KMS-11 (cell line): Measurements from ENCODE around the gene CRB1.

Experiments
- H2AFZ ChIP-seq: fragments of 200-600 bp; sonication (generic); 2 replicates; pipeline ENCODE4 v1.6.1; 2016; ENCODE audit warnings: antibody characterized with exemption, mixed run types, low read depth
- H3K27ac ChIP-seq: fragments of 200-600 bp; sonication (generic); 2 replicates; pipeline ENCODE4 v1.6.1; 2016; ENCODE audit warnings: mild to moderate bottlenecking, mixed run types
- H3K27me3 ChIP-seq: fragments of 200-600 bp; sonication (generic); 2 replicates; pipeline ENCODE4 v1.6.1; 2017; ENCODE audit warnings: mild to moderate bottlenecking, low read depth, mixed run types, moderate library complexity; ENCODE audit not compliant: insufficient read depth
- H3K36me3 ChIP-seq: fragments of 200-600 bp; sonication (generic); 2 replicates; pipeline ENCODE4 v1.6.1; 2017; ENCODE audit warnings: mild to moderate bottlenecking, mixed run types; ENCODE audit not compliant: insufficient read depth
- H3K4me1 ChIP-seq: fragments of 200-600 bp; sonication (generic); 2 replicates; pipeline ENCODE4 v1.6.1; 2016; ENCODE audit warnings: mild to moderate bottlenecking, low read depth, mixed run types; ENCODE audit not compliant: poor library complexity, severe bottlenecking
- H3K4me2 ChIP-seq: fragments of 200-600 bp; sonication (generic); 2 replicates; pipeline ENCODE4 v1.7.0; 2016; ENCODE audit warnings: mild to moderate bottlenecking, mixed run types
- H3K4me3 ChIP-seq: fragments of 200-600 bp; sonication (generic); IDR thresholded peaks from 2 replicates; pipeline ENCODE4 v1.6.1; 2017; ENCODE audit warnings: low read depth, low read length, mixed read lengths; ENCODE audit not compliant: insufficient read depth
- H3K79me2 ChIP-seq: fragments of 200-600 bp; sonication (generic); 2 replicates; pipeline ENCODE4 v1.6.1; 2016; ENCODE audit warnings: low read depth, mixed run types; ENCODE audit not compliant: insufficient read depth
- H3K9ac ChIP-seq: fragments of 200-600 bp; sonication (generic); 2 replicates; pipeline ENCODE4 v1.6.1; 2016; ENCODE audit warnings: mild to moderate bottlenecking, mixed run types
- H4K20me1 ChIP-seq: fragments of 200-600 bp; sonication (generic); 2 replicates; pipeline ENCODE4 v1.6.1; 2016; ENCODE audit warnings: mild to moderate bottlenecking, mixed run types; ENCODE audit not compliant: insufficient read depth
- CTCF ChIP-seq: fragments of 200-600 bp; sonication (generic); conservative IDR thresholded peaks from 2 replicates; pipeline ENCODE4 v1.6.1; 2017; ENCODE audit warnings: low read depth, mild to moderate bottlenecking, antibody characterized with exemption, low read length, moderate library complexity, mixed read lengths

Gene CRB1

GRCh38 chr1:197287863-197288262 lies 19.8 kb downstream of the CRB1 start:
- H3K4me1 ChIP-seq, result no peaks in the 10 kb centered on the region
- H2AFZ ChIP-seq, result no peak overlapping the region
- no peak overlapping the region for H3K4me3 ChIP-seq
- TF ChIP-seq CTCF, result no peak
- H4K20me1 ChIP-seq, result no peaks in the 10 kb centered on the region
- H3K4me2 ChIP-seq, result no peak overlapping the region
- H3K9ac ChIP-seq, result no peak overlapping the region
- no peaks in the 10 kb centered on the region for H3K36me3 ChIP-seq
- H3K27ac ChIP-seq, result no peak overlapping the region
- no peaks in the 10 kb centered on the region for H3K79me2 ChIP-seq
- no peaks in the 10 kb centered on the region for H3K27me3 ChIP-seq

- Histone ChIP-seq H3K4me2 (no peak overlapping the region), H3K27me3 (no peaks in the 10 kb centered on the region), H2AFZ (no peak overlapping the region), H3K4me1 (no peaks in the 10 kb centered on the region), H4K20me1 (no peaks in the 10 kb centered on the region), H3K4me3 (no peak overlapping the region), H3K36me3 (no peaks in the 10 kb centered on the region), H3K79me2 (no peaks in the 10 kb centered on the region), H3K9ac (no peak overlapping the region), H3K27ac (no peak overlapping the region)
- TF ChIP-seq CTCF, result no peak
Measured at GRCh38 chr1:197302775-197303174, 34.7 kb downstream of the CRB1 start.

GRCh38 chr1:197303463-197303862 lies 35.4 kb downstream of the CRB1 start:
- Histone ChIP-seq H3K9ac (no peak overlapping the region), H3K79me2 (no peaks in the 10 kb centered on the region), H3K36me3 (no peaks in the 10 kb centered on the region), H3K4me2 (no peak overlapping the region), H4K20me1 (no peaks in the 10 kb centered on the region), H3K27me3 (no peaks in the 10 kb centered on the region), H2AFZ (no peak overlapping the region), H3K27ac (no peak overlapping the region), H3K4me1 (no peaks in the 10 kb centered on the region), H3K4me3 (no peak overlapping the region)
- TF ChIP-seq CTCF, result no peak

GRCh38 chr1:197304638-197305200 lies 36.7 kb downstream of the CRB1 start:
- Histone ChIP-seq H3K27me3 (no peaks in the 10 kb centered on the region), H3K27ac (no peak overlapping the region)
- no peak for TF ChIP-seq CTCF

More at GRCh38 chr1:197304638-197305200, 36.7 kb downstream of the CRB1 start:
- Histone ChIP-seq H2AFZ (no peak overlapping the region), H3K9ac (no peak overlapping the region), H4K20me1 (no peaks in the 10 kb centered on the region), H3K4me1 (no peaks in the 10 kb centered on the region), H3K79me2 (no peaks in the 10 kb centered on the region), H3K4me3 (no peak overlapping the region), H3K36me3 (no peaks in the 10 kb centered on the region), H3K4me2 (no peak overlapping the region)
